Endothelial cell of umbilical vein (primary cell): ENCODE data around the gene PIK3CG. TPM values are rescaled to one million over a fixed set of nuclear protein-coding genes. Genes with fewer than 3 reads are reported as not detected.

Experiments
- BruUV-seq: library from RNA; stranded (reverse); fragments of 400-500 nt; replicated peaks from 2 replicates; lab custom pipeline; 2021; lab: Mats Ljungman, UMichigan
- CTCF ChIA-PET: fragments of 300-600, 350-600 bp; sonication (Branson Sonifier 250); formaldehyde crosslinking; loops from one replicate; lab custom pipeline; 2021; ENCODE audit warnings: antibody characterized with exemption, inconsistent platforms; lab: Charles Lee
- POLR2A ChIA-PET: fragments of 300-600, 350-600 bp; sonication (Branson Sonifier 250); formaldehyde crosslinking; loops from one replicate; lab custom pipeline; 2021; ENCODE audit warnings: antibody characterized with exemption, inconsistent platforms; lab: Charles Lee
- DNase-seq: peaks from one replicate; pipeline ENCODE4 v3.0.0-alpha.2; 2011; ENCODE audit warnings: low read depth, low spot score
- FAIRE-seq: peaks from 2 replicates; lab custom pipeline; 2011; peaks lifted over from hg19 to GRCh38; lab: Jason Lieb, UNC
- H2AFZ ChIP-seq: 2 replicates; pipeline ENCODE4 v1.6.0; 2012; ENCODE audit warnings: low read depth, low read length, control low read depth, inconsistent platforms
- H3K27ac ChIP-seq: 2 replicates; pipeline ENCODE4 v1.5.1; 2011; ENCODE audit warnings: low read depth, mild to moderate bottlenecking, control low read depth, low read length, moderate library complexity; ENCODE audit not compliant: insufficient read depth
- H3K27me3 ChIP-seq, 2 experiments: 2 replicates each; pipeline versions ENCODE4 v1.6.0 to v1.6.1; 2011; ENCODE audit warnings: low read length in 2 of 2, mixed read lengths in 1 of 2; ENCODE audit not compliant: control insufficient read depth in 2 of 2, insufficient read depth in 2 of 2
- H3K36me3 ChIP-seq, 2 experiments: 2 replicates in 1 of 2; 3 replicates in 1 of 2; pipeline ENCODE4 v1.5.1; 2011; ENCODE audit warnings: low read length in 2 of 2, mild to moderate bottlenecking in 1 of 2, moderate library complexity in 1 of 2; ENCODE audit not compliant: control insufficient read depth in 2 of 2, insufficient read depth in 2 of 2; ENCODE audit errors: extremely low read depth in 1 of 2
- H3K4me1 ChIP-seq: 3 replicates; pipeline ENCODE4 v1.5.1; 2011; ENCODE audit warnings: mild to moderate bottlenecking, low read length; ENCODE audit not compliant: control insufficient read depth, insufficient read depth; ENCODE audit errors: extremely low read depth
- H3K4me2 ChIP-seq: 2 replicates; pipeline ENCODE4 v1.6.1; 2011; ENCODE audit warnings: low read length, control low read depth, mixed read lengths; ENCODE audit not compliant: insufficient read depth
- H3K4me3 ChIP-seq, 3 experiments: fragments of 200-600 bp in 1 of 3; sonication (generic), shearing (Covaris generic) in 1 of 3; replicated peaks in 1 of 3; 2 replicates each; pipeline ENCODE4 v1.5.1; 2011 to 2016; ENCODE audit warnings: control low read depth in 3 of 3, low read length in 3 of 3, mild to moderate bottlenecking in 2 of 3, inconsistent platforms in 1 of 3, low read depth in 1 of 3, moderate library complexity in 1 of 3; ENCODE audit not compliant: insufficient read depth in 1 of 3
- H3K79me2 ChIP-seq: 2 replicates; pipeline ENCODE4 v1.6.0; 2012; ENCODE audit warnings: low read length, inconsistent platforms; ENCODE audit not compliant: control insufficient read depth, insufficient read depth
- H3K9ac ChIP-seq: replicated peaks from 2 replicates; pipeline ENCODE3; 2011; ENCODE audit warnings: low read length, control low read depth; ENCODE audit not compliant: insufficient read depth; ENCODE audit errors: extremely low read depth
- H3K9me1 ChIP-seq: replicated peaks from 3 replicates; pipeline ENCODE4 v1.6.0; 2011; ENCODE audit warnings: mild to moderate bottlenecking, low read length; ENCODE audit not compliant: control insufficient read depth, insufficient read depth; ENCODE audit errors: extremely low read depth
- H3K9me3 ChIP-seq: replicated peaks from 2 replicates; pipeline ENCODE4 v1.5.1; 2012; ENCODE audit warnings: low read length, inconsistent platforms; ENCODE audit not compliant: control insufficient read depth, insufficient read depth
- H4K20me1 ChIP-seq: replicated peaks from 2 replicates; pipeline ENCODE3; 2011; ENCODE audit warnings: mild to moderate bottlenecking, low read length; ENCODE audit not compliant: control insufficient read depth, insufficient read depth; ENCODE audit errors: extremely low read depth
- EZH2 ChIP-seq: IDR thresholded peaks from 2 replicates; pipeline ENCODE4 v1.6.1; 2012; ENCODE audit warnings: borderline replicate concordance, low read depth, mild to moderate bottlenecking, moderate library complexity, low read length, inconsistent platforms; ENCODE audit not compliant: severe bottlenecking
- GATA2 ChIP-seq: IDR thresholded peaks from 2 replicates; pipeline ENCODE4 v1.7.0; 2011; ENCODE audit warnings: low read depth, mild to moderate bottlenecking, moderate library complexity, mixed read lengths, low read length; ENCODE audit not compliant: insufficient read length, insufficient read depth
- JUN ChIP-seq: IDR thresholded peaks from 2 replicates; pipeline ENCODE4 v1.6.1; 2011; ENCODE audit warnings: borderline replicate concordance, low read depth; ENCODE audit not compliant: insufficient read length, insufficient read depth
- MYC ChIP-seq: IDR thresholded peaks from one replicate; pipeline ENCODE4 v1.6.1; 2011; ENCODE audit warnings: mild to moderate bottlenecking, low read depth, low read length
- POLR2A ChIP-seq: IDR thresholded peaks from 2 replicates; pipeline ENCODE4 v1.6.1; 2012; ENCODE audit warnings: low read depth, mild to moderate bottlenecking, control low read depth, low read length
- dilution Hi-C: fragments of 300-500 bp; cut with MboI; formaldehyde crosslinking; loops from one replicate; pipeline ENCODE4 v1.15.0; 2019; ENCODE audit warnings: low sequenced_read_pairs; ENCODE audit not compliant: extremely low pct_ligation_motif_present
- intact Hi-C: fragments of 100-400 bp; cut with micrococcal nuclease; formaldehyde crosslinking; loops from one replicate; pipeline ENCODE4 v1.10.0; 2022
- polyA plus RNA-seq, 4 experiments: library from polyadenylated mRNA; depleted of rRNA in 3 of 4; stranded (reverse) in 3 of 4; unstranded in 1 of 4; fragments of >200 nt; gene quantifications; 2 replicates each; pipeline versions ENCODE4 v1.2.1 to v1.2.3, GENCODE V29; 2011 to 2012; ENCODE audit warnings: missing spikeins in 1 of 4
- total RNA-seq: library from RNA; stranded (reverse); gene quantifications from 2 replicates; pipeline ENCODE4 v1.2.3, GENCODE V29; 2021
- TF ChIP-seq, protein P1 (sequence below), 2 donors: IDR thresholded peaks; 1 replicate in 1 of 2; 2 replicates in 1 of 2; pipeline ENCODE4 v1.5.1; 2011; ENCODE audit warnings: low read length in 2 of 2, mild to moderate bottlenecking in 2 of 2, moderate library complexity in 2 of 2, control low read depth in 1 of 2, inconsistent platforms in 1 of 2, low read depth in 1 of 2; ENCODE audit not compliant: insufficient read depth in 1 of 2; ENCODE audit errors: extremely low read depth in 1 of 2

Gene PIK3CG
- total and polyA plus RNA-seq, 2 donors (not counting 3 experiments of a cell fraction or from before 2014, with no cell fraction given) = 1.2 to 6.2 TPM

DNA sequence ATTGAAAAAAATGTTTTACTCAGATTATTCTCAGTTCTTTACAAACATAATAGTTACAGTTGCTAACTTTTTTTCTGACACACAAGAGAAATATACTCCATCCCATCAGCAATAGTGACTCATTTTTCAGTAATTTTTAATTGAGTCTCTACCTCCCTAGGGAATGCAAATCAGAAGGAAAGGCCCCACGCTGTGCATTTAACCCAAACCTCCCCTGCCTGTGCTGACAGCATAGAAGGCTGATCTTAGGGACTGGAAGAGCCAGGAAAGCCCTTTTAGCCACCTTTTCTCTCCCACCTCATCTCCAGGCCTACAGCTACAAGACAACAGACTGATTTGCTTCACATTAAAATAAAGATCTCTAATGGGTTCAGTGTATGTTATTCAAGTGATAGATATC lies 24.7 kb upstream of the PIK3CG start:
- no peak overlapping the region for H3K9ac ChIP-seq
- H4K20me1 ChIP-seq = no peaks in the 10 kb centered on the region
- H3K4me3 ChIP-seq = no peak overlapping the region
- no peak overlapping the region for H2AFZ ChIP-seq
- no peak overlapping the region for H3K27ac ChIP-seq
- no peak overlapping the region for H3K4me2 ChIP-seq
- intact Hi-C loops (no loop called here), dilution Hi-C loops (no loop called here)
- no peaks in the 10 kb centered on the region for H3K9me1 ChIP-seq
- TF ChIP-seq MYC = no peak
- TF ChIP-seq JUN = no peak
- TF ChIP-seq EZH2 = no peak
- TF ChIP-seq GATA2 = no peak
- TF ChIP-seq POLR2A = no peak
- TF ChIP-seq, protein P1, sequence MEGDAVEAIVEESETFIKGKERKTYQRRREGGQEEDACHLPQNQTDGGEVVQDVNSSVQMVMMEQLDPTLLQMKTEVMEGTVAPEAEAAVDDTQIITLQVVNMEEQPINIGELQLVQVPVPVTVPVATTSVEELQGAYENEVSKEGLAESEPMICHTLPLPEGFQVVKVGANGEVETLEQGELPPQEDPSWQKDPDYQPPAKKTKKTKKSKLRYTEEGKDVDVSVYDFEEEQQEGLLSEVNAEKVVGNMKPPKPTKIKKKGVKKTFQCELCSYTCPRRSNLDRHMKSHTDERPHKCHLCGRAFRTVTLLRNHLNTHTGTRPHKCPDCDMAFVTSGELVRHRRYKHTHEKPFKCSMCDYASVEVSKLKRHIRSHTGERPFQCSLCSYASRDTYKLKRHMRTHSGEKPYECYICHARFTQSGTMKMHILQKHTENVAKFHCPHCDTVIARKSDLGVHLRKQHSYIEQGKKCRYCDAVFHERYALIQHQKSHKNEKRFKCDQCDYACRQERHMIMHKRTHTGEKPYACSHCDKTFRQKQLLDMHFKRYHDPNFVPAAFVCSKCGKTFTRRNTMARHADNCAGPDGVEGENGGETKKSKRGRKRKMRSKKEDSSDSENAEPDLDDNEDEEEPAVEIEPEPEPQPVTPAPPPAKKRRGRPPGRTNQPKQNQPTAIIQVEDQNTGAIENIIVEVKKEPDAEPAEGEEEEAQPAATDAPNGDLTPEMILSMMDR (IDR thresholded peaks at IDR 0.05; ENCODE audit: extremely low read depth in 1 of 2, insufficient read depth in 1 of 2, low read depth in 1 of 2, low read length in 2 of 2) = no peak
- no peaks in the 10 kb centered on the region for H3K4me1 ChIP-seq
- no peaks in the 10 kb centered on the region for H3K9me3 ChIP-seq
- DNase-seq (no peak), FAIRE-seq (no peak)
- no TSS peak for BruUV-seq
- H3K79me2 ChIP-seq = no peaks in the 10 kb centered on the region
- H3K36me3 ChIP-seq = no peaks in the 10 kb centered on the region
- ChIA-PET POLR2A (no interaction called here), CTCF (no interaction called here)
- peaks cover 12% of the 10 kb centered on the region in 2 experiments for H3K27me3 ChIP-seq

DNA sequence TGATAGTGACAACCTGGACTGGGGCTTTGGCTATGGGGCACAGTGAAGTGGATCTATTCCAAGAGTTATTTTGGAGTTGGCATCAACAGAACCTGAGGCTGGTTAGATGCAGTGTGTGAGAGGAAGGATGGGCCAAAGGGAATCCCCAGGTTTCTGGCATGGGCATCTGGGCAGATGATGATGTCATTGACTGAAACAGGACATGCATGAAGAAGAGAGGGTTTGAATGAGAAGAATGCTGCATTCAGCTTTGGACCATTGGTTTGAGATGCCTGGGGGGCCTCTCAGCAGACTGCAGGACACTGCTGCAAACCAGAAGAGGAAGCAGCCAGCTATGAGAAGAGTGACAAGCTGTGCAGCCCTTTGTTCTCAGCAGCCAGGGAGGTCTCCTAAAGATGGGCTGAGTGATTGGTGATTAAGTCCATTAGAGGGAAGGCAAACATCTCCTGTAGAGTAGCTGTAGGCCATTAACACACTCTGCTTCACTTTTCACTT lies 23.1 kb upstream of the PIK3CG start:
- CTCF ChIA-PET = no interaction called here
- TF ChIP-seq, protein P1 (IDR thresholded peaks at IDR 0.05; ENCODE audit: extremely low read depth in 1 of 2, insufficient read depth in 1 of 2, low read depth in 1 of 2, low read length in 2 of 2) = no peak
- POLR2A ChIA-PET = no interaction called here
- Histone ChIP-seq H3K27ac (no peak overlapping the region), H2AFZ (no peak overlapping the region), H3K27me3 (peaks cover 16 to 20% of the 10 kb centered on the region in 2 experiments), H3K9ac (no peak overlapping the region), H3K36me3 (no peaks in the 10 kb centered on the region), H3K9me1 (no peaks in the 10 kb centered on the region), H3K4me2 (no peak overlapping the region), H4K20me1 (no peaks in the 10 kb centered on the region), H3K4me3 (no peak overlapping the region), H3K9me3 (no peaks in the 10 kb centered on the region), H3K4me1 (no peaks in the 10 kb centered on the region), H3K79me2 (no peaks in the 10 kb centered on the region)
- dilution Hi-C loops = no loop called here
- DNase-seq = no peak
- FAIRE-seq = no peak
- intact Hi-C loops = no loop called here
- BruUV-seq = no TSS peak
